K562 (cell line): ENCODE results near the gene PI4K2B. TPM values are rescaled to one million over a fixed set of nuclear protein-coding genes. Genes with fewer than 3 reads are reported as not detected.

Experiments used
- ADNP ChIP-seq: fragments of 200-800 bp; sonication (Bioruptor generic); IDR thresholded peaks from 2 replicates; pipeline ENCODE4 v1.6.1; 2016; ENCODE audit warnings: missing genetic modification characterization, missing compliant biosample characterization
- BCLAF1 ChIP-seq, 2 experiments: fragments of 450-650 bp in 1 of 2; IDR thresholded peaks; 2 replicates each; pipeline ENCODE4 v1.6.1; 2011 to 2017; ENCODE audit warnings: low read depth in 2 of 2, antibody characterized with exemption in 1 of 2, borderline replicate concordance in 1 of 2, low read length in 1 of 2, mild to moderate bottlenecking in 1 of 2, mixed read lengths in 1 of 2; ENCODE audit not compliant: control insufficient read depth in 1 of 2
- BRD9 ChIP-seq: fragments of 450-650 bp; IDR thresholded peaks from 2 replicates; pipeline ENCODE4 v1.6.1; 2018; ENCODE audit warnings: low read depth; ENCODE audit not compliant: partially characterized antibody
- CGGBP1 ChIP-seq: fragments of 250-450 bp; sonication (Bioruptor Pico); IDR thresholded peaks from 2 replicates; pipeline ENCODE4 v1.9.0; 2021; ENCODE audit warnings: mild to moderate bottlenecking
- CREB3 ChIP-seq: fragments of 450-650 bp; conservative IDR thresholded peaks from 2 replicates; pipeline ENCODE4 v1.6.1; 2016; ENCODE audit warnings: missing genetic modification characterization, low read depth, mild to moderate bottlenecking, missing compliant biosample characterization, moderate library complexity
- CREB3L1 ChIP-seq: fragments of 450-650 bp; IDR thresholded peaks from 2 replicates; pipeline ENCODE4 v1.6.1; 2014; ENCODE audit warnings: low read depth, mild to moderate bottlenecking, moderate library complexity, borderline replicate concordance
- E2F4 ChIP-seq: sonication (generic); formaldehyde crosslinking; IDR thresholded peaks from 2 replicates; pipeline ENCODE4 v1.8.0; 2022; ENCODE audit warnings: mild to moderate bottlenecking, low read depth, missing genetic modification reagents
- ETV5 ChIP-seq: sonication (generic); formaldehyde crosslinking; IDR thresholded peaks from 2 replicates; pipeline ENCODE4 v1.4.0; 2020; ENCODE audit warnings: low read depth, mild to moderate bottlenecking, missing genetic modification reagents
- FIP1L1 ChIP-seq: fragments of 200-400 bp; formaldehyde crosslinking; IDR thresholded peaks from 2 replicates; pipeline ENCODE4 v1.6.1; 2018; ENCODE audit warnings: mild to moderate bottlenecking, low read depth, low read length; ENCODE audit not compliant: poor library complexity, severe bottlenecking
- GTF2F1 ChIP-seq: IDR thresholded peaks from 2 replicates; pipeline ENCODE4 v1.6.1; 2011; ENCODE audit warnings: low read depth, low read length, improper control_type of control experiment
- HDAC3 ChIP-seq: fragments of 450-650 bp; IDR thresholded peaks from 2 replicates; pipeline ENCODE4 v1.6.1; 2018; ENCODE audit warnings: borderline replicate concordance, mild to moderate bottlenecking, moderate library complexity; ENCODE audit not compliant: partially characterized antibody
- HIVEP1 ChIP-seq: fragments of 250-450 bp; sonication (Bioruptor Pico); IDR thresholded peaks from 2 replicates; pipeline ENCODE4 v1.4.0; 2020; ENCODE audit warnings: mild to moderate bottlenecking
- MBD2 ChIP-seq: sonication (generic); IDR thresholded peaks from 2 replicates; pipeline ENCODE4 v1.6.1; 2016; ENCODE audit warnings: low read depth, borderline replicate concordance
- MTF1 ChIP-seq: fragments of 250-450 bp; sonication (Bioruptor Pico); IDR thresholded peaks from 2 replicates; pipeline ENCODE4 v1.9.0; 2021; ENCODE audit warnings: moderate library complexity, mild to moderate bottlenecking, inconsistent platforms, borderline replicate concordance
- NFATC3 ChIP-seq: fragments of 450-650 bp; IDR thresholded peaks from 2 replicates; pipeline ENCODE4 v1.6.1; 2017; ENCODE audit warnings: mild to moderate bottlenecking
- NUFIP1 ChIP-seq: fragments of 450-650 bp; IDR thresholded peaks from 2 replicates; pipeline ENCODE4 v1.6.1; 2018; ENCODE audit not compliant: partially characterized antibody
- SAFB ChIP-seq: fragments of 200-400 bp; formaldehyde crosslinking; IDR thresholded peaks from 2 replicates; pipeline ENCODE4 v1.6.1; 2017; ENCODE audit warnings: low read depth, low read length, borderline replicate concordance
- SMARCC2 ChIP-seq: fragments of 450-650 bp; IDR thresholded peaks from 2 replicates; pipeline ENCODE4 v1.6.1; 2017; ENCODE audit warnings: antibody characterized with exemption, moderate library complexity, mild to moderate bottlenecking, low read depth
- SMC3 ChIP-seq: conservative IDR thresholded peaks from 2 replicates; pipeline ENCODE4 v1.6.1; 2011; ENCODE audit warnings: low read depth, low read length, improper control_type of control experiment; ENCODE audit not compliant: insufficient read depth
- ZNF551 ChIP-seq: fragments of 250-450 bp; sonication (Bioruptor Pico); IDR thresholded peaks from 2 replicates; pipeline ENCODE4 v1.5.0; 2021; ENCODE audit warnings: mild to moderate bottlenecking, moderate library complexity
- ZNF780A ChIP-seq: fragments of 250-450 bp; sonication (Bioruptor Pico); IDR thresholded peaks from 2 replicates; pipeline ENCODE4 v1.5.0; 2021; ENCODE audit warnings: mild to moderate bottlenecking
- polyA plus RNA-seq, 8 experiments: library from polyadenylated mRNA; depleted of rRNA in 4 of 8; stranded (reverse) in 5 of 8; unstranded in 3 of 8; fragments of >200 nt; fragmentation: Nextera tagmentation in 2 of 8; fragmentation: Illumina TruSeq in 1 of 8; extraction: Ambion mirVana in 2 of 8; extraction: Trizol in 1 of 8; gene quantifications; 2 replicates each; pipeline versions ENCODE4 v1.2.1 to v1.2.3, GENCODE V29; 2011 to 2014; ENCODE audit warnings: inconsistent platforms in 1 of 8, missing spikeins in 1 of 8
- total RNA-seq, 7 experiments: library from RNA; depleted of rRNA in 6 of 7; stranded (reverse); fragments of >200 nt in 6 of 7; fragmentation: Illumina TruSeq in 2 of 7; extraction: Trizol in 2 of 7; gene quantifications; 2 replicates each; pipeline versions ENCODE4 v1.2.1 to v1.2.3, GENCODE V29; 2011 to 2021; ENCODE audit warnings: low replicate concordance in 1 of 7

Gene PI4K2B
- total and polyA plus RNA-seq, 9 of the 15 experiments (the other 6 are each of a cell fraction or from before 2014, with no cell fraction given), result 4.5 to 21.4 (median 16.5) TPM

- no peak for TF ChIP-seq ZNF551 (CRISPR knock-in tag)
- TF ChIP-seq SAFB, result no peak
- no peak for TF ChIP-seq NFATC3
- TF ChIP-seq GTF2F1, result 0 out of 2 replicates have a peak, but pooled peaks have one; percentile 67
- TF ChIP-seq ADNP (tag), result no peak
- TF ChIP-seq BCLAF1 (IDR thresholded peaks at IDR 0.05; ENCODE audit: borderline replicate concordance in 1 of 2, control insufficient read depth in 1 of 2, low read depth in 2 of 2, low read length in 1 of 2), result peak in 1 of 2 experiments; percentile 86; a peak in 2 of 4 replicates
- TF ChIP-seq CREB3L1, result peak; percentile 93
- TF ChIP-seq CREB3 (tag), result no peak
- peak; percentile 30; the same call in 1 of the 2 replicates for TF ChIP-seq SMC3
- no peak for TF ChIP-seq BRD9
- TF ChIP-seq MTF1 (CRISPR knock-in tag), result no peak
- TF ChIP-seq FIP1L1, result peak; percentile 97
- no peak for TF ChIP-seq HIVEP1 (CRISPR knock-in tag)
- TF ChIP-seq MBD2, result peak; percentile 82
- TF ChIP-seq SMARCC2, result no peak
- TF ChIP-seq ETV5 (CRISPR knock-in tag), result peak; percentile 68
- TF ChIP-seq ZNF780A (CRISPR knock-in tag), result no peak
- TF ChIP-seq E2F4, result no peak
- TF ChIP-seq HDAC3, result no peak
- TF ChIP-seq NUFIP1, result no peak
- no peak for TF ChIP-seq CGGBP1 (CRISPR knock-in tag)
Observed at GRCh38 chr4:25312496-25313200, 78.8 kb downstream of the PI4K2B start, which contains the start of gene ZCCHC4 (continued).
